Astrocyte of the cerebellum (primary cell): ENCODE results near the gene EHBP1.

Experiments
- DNase-seq: peaks from one replicate; pipeline ENCODE4 v3.0.0-alpha.2; 2011; ENCODE audit warnings: low read depth
- H3K4me3 ChIP-seq: 2 replicates; pipeline ENCODE4 v1.5.1; 2011; ENCODE audit warnings: mild to moderate bottlenecking, low read depth, low read length, moderate library complexity
- in situ Hi-C: cut with HindIII; loops from 2 replicates; pipeline ENCODE4 v1.10.0; 2017; ENCODE audit warnings: low sequenced_read_pairs
- TF ChIP-seq, protein P1 (sequence below): IDR thresholded peaks from 2 replicates; pipeline ENCODE4 v1.5.1; 2012; ENCODE audit warnings: low read length, low read depth, moderate library complexity, mild to moderate bottlenecking; ENCODE audit errors: missing control alignments

Gene EHBP1

DNA sequence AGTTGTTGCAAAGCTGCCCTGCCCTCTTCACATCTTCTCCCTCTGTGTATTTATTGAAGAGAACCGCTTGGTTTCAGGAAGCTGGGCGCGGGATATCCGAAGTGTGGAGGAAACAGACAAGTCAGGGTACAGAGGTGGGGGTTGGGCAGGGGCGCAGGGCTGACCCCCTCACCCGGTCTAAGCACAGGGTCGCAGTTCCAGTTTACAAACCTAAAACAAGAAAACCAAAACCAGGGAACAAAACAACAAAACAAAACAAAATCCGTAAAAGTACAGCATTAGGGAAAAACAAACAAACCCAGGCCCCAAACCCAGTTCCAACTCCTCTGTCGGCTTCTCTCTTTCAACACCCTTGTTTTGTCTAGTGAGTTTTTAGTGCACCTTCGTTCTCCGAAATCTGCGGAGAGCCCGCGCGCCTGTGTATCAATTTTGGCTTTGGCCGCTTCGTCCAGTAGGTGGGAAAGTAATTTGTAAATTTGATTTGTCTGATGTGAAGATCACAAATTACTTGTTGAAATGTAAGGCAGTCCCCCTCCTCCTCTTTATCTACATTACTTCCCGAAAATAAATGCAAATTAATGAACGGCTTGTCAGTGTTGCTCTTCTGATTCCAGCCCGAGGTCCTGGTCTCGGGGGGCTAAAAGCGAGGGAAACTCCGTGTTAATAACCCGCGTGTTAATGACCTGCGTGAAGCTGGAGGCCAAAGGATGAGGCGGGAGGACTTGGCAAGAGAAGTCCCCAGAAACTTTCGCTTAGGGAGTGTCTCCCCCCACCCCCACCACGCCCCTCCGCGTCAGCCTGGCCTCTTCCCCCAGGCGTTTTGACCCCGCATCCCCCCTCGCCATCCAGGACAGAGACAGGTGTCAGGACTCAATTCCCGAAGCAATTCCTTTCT, 352.0 kb downstream of the EHBP1 start:
- no peak for DNase-seq
- TF ChIP-seq, protein P1, sequence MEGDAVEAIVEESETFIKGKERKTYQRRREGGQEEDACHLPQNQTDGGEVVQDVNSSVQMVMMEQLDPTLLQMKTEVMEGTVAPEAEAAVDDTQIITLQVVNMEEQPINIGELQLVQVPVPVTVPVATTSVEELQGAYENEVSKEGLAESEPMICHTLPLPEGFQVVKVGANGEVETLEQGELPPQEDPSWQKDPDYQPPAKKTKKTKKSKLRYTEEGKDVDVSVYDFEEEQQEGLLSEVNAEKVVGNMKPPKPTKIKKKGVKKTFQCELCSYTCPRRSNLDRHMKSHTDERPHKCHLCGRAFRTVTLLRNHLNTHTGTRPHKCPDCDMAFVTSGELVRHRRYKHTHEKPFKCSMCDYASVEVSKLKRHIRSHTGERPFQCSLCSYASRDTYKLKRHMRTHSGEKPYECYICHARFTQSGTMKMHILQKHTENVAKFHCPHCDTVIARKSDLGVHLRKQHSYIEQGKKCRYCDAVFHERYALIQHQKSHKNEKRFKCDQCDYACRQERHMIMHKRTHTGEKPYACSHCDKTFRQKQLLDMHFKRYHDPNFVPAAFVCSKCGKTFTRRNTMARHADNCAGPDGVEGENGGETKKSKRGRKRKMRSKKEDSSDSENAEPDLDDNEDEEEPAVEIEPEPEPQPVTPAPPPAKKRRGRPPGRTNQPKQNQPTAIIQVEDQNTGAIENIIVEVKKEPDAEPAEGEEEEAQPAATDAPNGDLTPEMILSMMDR: no peak
- H3K4me3 ChIP-seq: no peak overlapping the region
- in situ Hi-C loops: no loop called here

DNA sequence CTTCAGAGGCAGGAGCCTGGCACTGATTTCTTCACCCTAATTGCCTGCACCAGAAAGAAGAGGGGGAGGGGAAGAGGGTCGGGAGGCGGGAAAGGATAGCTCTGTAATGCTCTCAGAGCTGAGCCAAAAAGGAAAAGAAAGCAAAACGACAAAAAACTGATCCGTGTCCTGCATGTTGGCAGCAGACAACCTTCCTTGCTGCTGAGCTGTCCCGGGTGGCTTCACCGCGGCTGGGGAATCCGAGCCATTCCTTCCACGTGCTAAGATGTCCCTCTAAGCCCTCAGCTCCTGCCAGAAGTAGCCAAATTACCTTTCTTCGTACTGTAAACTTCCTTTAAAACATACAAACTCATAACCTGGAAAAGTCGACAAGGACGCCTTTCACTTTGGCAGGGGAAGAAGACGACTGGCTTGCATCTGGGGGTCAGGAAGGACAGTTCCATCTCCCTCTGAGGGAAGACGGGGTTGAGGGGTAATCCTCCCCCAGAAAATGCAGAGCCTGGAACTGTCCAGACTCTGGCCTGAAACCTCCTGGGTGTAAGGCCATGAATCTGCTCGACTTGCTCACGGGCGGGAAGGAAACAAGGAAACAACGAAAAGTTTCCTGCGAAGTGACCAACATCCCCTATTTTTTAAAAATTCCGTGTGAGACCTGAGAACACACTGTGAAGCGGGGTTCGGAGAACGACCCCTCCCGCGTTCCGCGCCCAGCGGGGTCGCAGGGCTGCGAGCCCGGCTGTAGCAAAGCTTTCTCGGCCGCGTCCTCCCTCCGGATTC, 352.8 kb downstream of the EHBP1 start:
- no peak for DNase-seq
- no peak overlapping the region for H3K4me3 ChIP-seq
- in situ Hi-C loops: no loop called here
- TF ChIP-seq, protein P1: no peak

DNA sequence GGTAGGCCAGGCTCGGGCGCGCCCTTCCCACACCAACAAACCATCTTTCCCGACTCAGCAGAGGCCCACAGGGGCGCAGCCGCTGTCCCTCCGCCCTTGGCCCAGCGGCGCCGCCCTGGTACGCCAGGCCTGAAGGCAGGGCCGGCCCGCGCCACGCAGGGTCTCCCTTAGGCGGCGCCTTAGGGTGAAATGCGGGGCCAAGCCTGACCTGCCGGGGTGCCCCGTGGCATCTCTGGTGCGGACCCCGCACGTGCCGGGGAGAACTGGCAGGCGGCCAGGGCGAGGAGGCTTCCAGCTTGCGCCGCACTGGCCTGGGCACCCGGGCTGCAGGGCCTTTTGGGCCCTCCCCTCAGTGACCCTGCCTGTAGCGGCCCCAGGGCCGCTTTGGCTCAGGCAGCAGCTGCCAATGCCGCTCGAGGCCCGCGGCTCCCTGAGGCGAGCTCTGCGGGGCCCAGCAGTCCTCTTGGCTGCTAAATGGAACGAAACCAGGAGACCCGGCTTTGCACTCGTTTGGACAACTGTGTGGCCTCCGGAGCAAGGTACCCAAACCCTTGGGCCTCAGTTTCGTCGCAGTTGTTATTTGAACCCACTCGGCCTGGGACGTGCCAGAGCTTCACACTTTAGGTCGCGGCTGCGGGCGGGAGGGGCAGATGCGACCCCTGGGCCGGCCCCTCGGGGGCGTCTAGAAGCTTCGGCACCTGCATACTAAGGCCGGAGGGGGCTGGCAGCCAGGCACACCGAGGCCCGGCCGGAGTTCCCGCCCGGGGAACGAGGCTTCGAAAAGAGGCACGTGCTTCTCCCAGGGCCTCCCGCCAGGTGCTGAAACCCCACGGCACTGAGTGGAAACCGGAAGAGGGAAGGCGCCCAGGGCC, 353.6 kb downstream of the EHBP1 start:
- no peak for DNase-seq
- TF ChIP-seq, protein P1: no peak

DNA sequence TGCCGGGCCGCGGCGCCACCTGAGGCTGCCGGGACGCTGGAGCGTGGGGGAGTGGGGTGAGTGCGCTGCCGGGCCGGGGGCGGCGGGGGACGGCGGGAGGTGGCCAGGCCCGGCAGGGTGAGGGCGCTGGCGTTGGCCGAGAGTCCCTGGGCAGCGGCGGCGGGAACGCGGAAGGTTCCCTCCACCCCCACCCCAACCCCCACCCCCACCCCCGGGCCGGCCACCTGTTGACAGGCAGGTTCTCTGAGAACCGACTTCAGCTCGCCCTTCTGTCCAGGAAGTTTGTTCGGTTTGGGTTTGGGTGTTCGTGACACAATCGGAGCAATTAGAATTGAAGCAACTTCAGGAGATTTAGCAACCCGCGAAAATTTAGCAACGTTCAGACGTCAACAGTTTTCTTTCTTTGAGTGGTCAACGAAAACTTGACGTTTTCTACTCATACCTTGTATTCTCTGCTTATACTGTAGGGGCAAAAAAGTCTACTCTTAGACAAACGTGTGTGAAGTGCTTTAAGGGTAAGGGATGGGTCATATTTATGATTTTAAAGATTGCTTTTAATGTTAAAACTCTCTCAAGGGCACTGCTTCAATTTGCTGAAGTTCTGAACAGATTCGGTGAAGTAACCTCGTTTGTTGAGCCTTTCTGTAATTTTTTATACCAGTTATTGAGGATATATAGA, 354.4 kb downstream of the EHBP1 start:
- DNase-seq: no peak
- in situ Hi-C loops: no loop called here
- TF ChIP-seq, protein P1: no peak
- H3K4me3 ChIP-seq: no peak overlapping the region

More for the DNA sequence above, 353.6 kb downstream of the EHBP1 start:
- no peak overlapping the region for H3K4me3 ChIP-seq
- in situ Hi-C loops: no loop called here

DNA sequence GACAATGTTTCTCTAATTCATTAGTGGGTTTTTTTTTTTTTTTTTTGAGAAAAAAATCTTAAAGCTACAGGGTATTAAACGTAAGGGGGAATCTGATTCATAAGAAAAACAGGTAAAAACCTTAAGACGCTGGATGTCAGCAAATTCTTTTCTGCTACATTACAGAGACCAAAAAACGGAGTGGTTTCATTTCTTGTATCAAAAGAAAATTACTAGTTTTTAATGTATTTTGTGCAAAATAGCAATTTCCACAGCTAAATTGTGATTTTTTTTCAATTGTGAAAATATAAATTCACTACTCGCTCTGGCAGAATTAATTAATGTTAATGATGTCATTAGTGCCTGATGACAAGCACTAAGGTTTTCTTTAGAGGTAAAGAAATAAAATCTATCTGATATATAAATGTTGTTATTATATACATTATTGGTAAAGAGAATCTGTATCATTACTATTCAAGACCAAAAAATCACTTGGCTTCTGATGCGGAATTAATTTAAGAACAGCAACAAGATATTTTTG, 355.0 kb downstream of the EHBP1 start:
- no peak for DNase-seq
- TF ChIP-seq, protein P1: no peak
- no peak overlapping the region for H3K4me3 ChIP-seq
- in situ Hi-C loops: no loop called here
